ENCODE measurements around the gene PTPRS.

Gene PTPRS

GRCh38 chr19:5314012-5314906 is 26.4 kb downstream of the PTPRS start:
- no peak overlapping the region for H3K4me3 ChIP-seq (ENCODE audit: control insufficient read depth, low read depth, low read length)
- no peak for TF ChIP-seq CTCF (IDR thresholded peaks at IDR 0.05; ENCODE audit: control insufficient read depth, insufficient read depth, low read depth, low read length, missing control alignments)
- DNase-seq (ENCODE audit: low read depth), result no peak

DNA sequence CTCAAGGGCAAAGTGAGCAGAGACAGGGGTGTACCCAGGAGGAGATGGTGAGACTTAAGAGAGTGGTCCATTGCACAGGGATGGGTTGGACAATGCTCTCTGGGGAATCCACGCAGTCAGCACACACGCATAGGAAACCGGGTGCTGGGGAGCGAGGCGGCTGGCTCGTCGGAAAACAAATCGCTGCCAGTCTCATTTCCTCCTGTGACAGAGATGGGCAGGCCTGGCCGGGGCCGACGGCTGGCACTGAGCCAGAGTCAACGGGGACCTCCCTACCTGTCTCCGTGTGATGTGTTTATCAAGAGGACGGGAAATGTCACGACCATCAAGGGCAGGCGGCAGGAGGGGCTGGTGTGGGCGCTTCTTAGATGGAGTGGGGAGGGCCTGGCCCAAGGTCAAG is 27.3 kb downstream of the PTPRS start:
- no peak overlapping the region for H3K4me3 ChIP-seq (ENCODE audit: control insufficient read depth, low read depth, low read length)
- TF ChIP-seq CTCF (IDR thresholded peaks at IDR 0.05; ENCODE audit: control insufficient read depth, insufficient read depth, low read depth, low read length, missing control alignments), result no peak
- DNase-seq (ENCODE audit: low read depth), result no peak

DNA sequence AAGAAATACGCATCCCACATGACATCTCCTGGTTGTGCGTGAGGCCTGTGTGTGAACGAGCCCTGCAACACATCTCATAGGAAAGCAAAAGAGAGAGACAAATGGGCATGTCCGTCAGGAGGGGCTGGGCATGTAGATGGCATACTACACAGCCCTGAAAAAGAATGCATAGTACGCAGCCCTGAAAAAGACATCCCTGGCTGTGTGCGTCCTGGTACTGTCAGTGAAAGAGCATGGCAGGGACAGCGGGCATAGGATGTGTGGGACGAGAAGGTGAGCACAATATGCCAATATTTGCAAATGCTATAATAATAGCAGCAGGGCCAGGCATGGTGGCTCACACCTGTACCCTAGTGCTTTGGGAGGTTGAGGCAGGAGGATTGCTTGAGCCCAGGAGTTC is 28.6 kb downstream of the PTPRS start:
- DNase-seq (ENCODE audit: low read depth), result no peak
- H3K4me3 ChIP-seq (ENCODE audit: control insufficient read depth, low read depth, low read length), result no peak overlapping the region
- no peak for TF ChIP-seq CTCF (IDR thresholded peaks at IDR 0.05; ENCODE audit: control insufficient read depth, insufficient read depth, low read depth, low read length, missing control alignments)

DNA sequence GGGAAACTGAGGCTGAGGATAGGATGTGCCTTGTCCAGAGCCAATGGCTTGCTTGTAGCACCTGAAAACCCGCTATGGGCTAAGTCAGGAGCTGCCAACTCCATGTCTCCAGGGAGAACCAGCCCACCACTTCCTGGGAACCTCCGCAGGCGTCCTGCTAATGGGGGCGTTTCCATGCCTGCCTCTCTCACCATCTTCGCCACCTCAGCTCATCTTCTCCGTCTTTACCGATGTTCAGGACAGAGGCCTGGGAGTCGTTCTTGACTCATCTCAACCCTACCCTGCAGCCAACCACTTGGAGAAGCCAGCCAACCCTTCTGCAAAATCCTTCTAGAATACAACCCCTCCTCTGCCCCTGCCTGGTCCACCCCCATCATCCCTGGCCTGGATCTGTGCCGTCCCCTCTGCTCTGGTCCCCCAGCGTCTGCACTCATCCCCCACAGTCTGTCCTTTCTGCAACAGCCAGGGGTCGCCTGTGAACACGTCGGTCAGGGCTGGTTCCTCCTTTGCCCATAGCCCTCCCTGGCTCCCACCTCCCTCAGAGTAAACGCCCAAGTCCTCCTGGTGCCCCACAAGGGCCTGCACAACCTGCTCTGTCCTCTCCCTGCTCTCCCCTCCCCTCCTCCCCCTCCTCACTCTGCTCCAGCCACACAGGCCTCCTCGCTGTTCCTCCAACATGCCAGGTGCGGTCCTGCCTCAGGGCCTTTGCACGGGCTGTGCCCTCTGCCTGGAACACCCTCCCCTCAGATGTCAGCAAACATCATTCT is 31.0 kb downstream of the PTPRS start:
- no peak for TF ChIP-seq CTCF (IDR thresholded peaks at IDR 0.05; ENCODE audit: control insufficient read depth, insufficient read depth, low read depth, low read length, missing control alignments)
- no peak for DNase-seq (ENCODE audit: low read depth)
- no peak overlapping the region for H3K4me3 ChIP-seq (ENCODE audit: control insufficient read depth, low read depth, low read length)

- no peak for TF ChIP-seq CTCF (IDR thresholded peaks at IDR 0.05; ENCODE audit: control insufficient read depth, insufficient read depth, low read depth, low read length, missing control alignments)
- H3K4me3 ChIP-seq (ENCODE audit: control insufficient read depth, low read depth, low read length), result no peak overlapping the region; the same call in 1 of the 2 replicates
- no peak for DNase-seq (ENCODE audit: low read depth)
These were observed 31.9 kb downstream of the PTPRS start for GRCh38 chr19:5308451-5309437.

- DNase-seq (ENCODE audit: low read depth), result no peak
- no peak for TF ChIP-seq CTCF (IDR thresholded peaks at IDR 0.05; ENCODE audit: control insufficient read depth, insufficient read depth, low read depth, low read length, missing control alignments)
- H3K4me3 ChIP-seq (ENCODE audit: control insufficient read depth, low read depth, low read length), result no peak overlapping the region
These were observed 33.0 kb downstream of the PTPRS start for GRCh38 chr19:5307655-5308054.

Measured in AG09309 (cell line).